HG02840 (cell line): Measurements from ENCODE around the gene MYO18A.

Source experiments
- ATAC-seq: cut with Tn5 transposase; IDR thresholded peaks from one replicate; pipeline ENCODE4 v1.9.1; 2021; ENCODE audit warnings: mild to moderate bottlenecking, moderate library complexity, moderate number of reproducible peaks; ENCODE audit not compliant: unreplicated experiment, low FRiP score

MYO18A gene

DNA sequence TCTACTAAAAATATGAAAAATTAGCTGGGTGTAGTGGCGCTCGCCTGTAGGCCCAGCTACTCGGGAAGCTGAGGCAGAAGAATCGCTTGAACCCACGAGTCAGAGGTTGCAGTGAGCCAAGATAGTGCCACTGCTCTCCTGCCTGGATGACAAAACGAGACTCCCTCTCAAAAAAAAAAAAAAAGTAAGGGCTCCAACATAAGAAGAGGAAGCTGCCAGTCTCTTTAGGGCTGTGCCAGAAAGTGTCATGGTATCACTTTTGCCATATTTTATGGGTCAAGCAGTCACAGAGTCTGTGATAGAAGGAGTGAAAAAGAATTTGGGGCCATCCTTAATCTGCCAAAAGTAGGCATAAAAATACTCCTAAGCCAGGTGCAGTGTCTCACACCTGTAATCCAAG lies 138.6 kb downstream of the MYO18A start:
- ATAC-seq: no peak

DNA sequence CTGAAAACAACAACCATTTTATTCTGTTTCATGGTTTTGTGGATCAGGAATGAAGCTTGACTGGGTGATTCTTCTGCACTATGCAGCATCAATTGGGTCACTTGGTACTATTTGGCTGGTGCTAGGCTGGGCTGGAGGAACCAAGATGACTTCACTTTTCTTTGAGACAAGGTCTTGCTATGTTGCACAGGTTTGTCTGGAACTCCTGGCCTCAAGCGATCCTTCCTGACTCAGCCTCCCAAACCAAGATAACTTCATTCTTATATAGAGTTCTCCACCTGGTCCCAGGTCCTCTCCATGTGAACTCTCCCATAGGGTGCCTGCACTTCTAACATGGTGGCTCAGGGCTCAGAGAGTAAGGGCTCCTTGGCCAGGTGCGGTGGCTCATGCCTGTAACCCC lies 139.1 kb downstream of the MYO18A start:
- ATAC-seq: no peak

DNA sequence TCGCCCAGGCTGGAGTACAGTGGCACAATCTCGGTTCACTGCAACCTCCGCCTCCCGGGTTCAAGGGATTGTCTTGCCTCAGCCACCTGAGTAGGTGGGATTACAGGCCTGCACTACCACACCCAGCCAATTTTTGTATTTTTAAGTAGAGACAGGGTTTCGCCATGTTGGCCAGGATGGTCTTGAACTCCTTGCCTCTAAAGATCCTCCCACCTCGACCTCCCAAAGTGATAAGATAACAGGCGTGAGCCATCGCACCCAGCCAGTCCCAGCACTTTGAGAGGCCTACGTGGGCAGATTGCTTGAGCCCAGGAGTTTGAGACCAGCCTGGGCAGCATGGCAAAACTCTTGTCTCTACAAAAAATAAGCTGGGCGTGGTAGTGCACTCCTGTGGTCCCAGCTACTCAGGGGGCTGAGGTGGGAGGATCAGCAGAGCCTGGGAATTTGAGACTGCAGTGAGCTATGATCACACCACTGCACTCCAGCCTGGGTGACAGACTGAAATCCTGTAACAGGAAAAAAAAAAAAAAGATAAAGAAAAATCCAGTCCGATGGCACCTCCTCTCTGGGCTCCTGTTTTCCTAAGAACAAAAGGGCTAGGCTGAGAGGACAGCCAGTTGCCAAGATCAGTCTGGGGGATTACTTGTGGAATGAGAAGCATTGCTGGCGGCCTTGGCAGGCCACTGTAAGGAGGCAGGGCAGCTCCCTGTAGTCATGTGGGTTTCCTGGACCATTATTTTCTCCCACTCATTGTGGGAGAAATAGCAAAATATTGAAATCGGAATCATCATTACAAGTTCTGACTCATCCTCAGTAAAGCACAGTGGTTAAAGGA lies 140.2 kb downstream of the MYO18A start:
- no peak for ATAC-seq

DNA sequence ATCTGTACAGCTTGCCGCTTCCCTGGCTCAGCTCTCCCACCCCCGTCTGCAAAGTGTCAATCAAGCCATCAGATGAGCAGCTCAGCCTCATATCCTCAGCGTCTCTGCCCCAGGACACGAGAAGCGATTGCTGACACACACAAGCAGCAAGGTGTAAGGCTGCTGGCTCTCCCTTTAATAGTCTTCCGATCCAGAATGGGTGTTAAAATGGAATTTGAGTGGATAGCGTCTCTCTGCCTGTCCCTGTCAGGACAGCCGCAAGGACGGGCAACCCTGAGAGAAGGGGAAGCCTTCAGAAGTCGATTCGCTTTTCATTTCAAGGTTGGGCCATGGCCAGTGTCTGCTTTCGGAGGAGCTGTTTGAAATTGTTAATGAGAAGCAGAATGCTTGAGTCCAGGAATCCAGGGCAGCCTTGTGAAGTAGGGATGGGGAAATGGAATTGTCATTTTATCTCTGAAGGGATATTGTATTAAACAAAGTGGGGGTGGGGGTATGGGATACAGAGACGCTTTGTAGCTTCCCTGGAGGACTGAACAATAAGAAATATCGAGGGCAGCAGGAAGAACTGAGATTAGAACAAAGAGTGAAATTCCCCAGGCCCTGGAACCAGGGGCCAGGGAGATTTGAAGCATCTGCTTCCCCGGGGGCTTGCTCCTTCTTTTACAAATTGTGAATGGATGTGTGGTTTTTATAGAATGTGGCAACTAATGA lies 142.0 kb downstream of the MYO18A start:
- no peak for ATAC-seq

DNA sequence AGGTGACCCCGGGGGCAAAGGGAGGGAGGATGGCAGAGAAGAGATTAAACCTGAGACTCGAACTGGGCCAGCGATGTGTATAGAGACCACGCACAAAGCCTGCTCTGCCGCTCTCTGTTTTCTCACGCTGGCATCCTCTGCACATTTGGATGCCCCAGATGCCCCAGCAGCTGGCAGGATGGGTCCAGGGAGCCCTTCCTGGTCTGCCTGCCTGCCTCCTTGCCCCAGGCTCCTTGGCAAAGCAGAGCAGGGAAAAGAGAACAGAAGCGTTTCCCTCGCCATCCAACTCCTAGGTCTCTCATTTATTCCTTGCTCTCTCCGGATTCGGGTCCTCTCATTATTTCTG lies 142.5 kb downstream of the MYO18A start:
- ATAC-seq: no peak

DNA sequence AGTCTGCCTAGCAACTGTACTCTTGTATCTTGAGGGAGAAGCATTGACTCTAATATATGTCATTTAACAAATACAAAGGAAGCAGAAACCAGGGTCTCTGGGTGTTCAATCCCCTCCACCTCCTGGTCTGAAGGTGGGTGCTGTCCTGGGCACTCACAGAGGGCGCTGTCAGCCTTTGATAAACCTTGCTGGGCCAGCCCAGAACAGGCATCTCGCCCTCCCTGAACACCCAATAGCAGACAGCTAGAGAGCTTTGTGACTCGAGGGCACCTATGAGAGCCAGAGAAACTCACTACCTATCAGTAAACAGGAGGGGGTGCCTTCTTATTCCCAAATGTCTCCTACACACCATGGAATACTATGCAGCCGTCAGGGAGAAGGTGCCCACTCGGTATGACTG lies 143.6 kb downstream of the MYO18A start:
- no peak for ATAC-seq

DNA sequence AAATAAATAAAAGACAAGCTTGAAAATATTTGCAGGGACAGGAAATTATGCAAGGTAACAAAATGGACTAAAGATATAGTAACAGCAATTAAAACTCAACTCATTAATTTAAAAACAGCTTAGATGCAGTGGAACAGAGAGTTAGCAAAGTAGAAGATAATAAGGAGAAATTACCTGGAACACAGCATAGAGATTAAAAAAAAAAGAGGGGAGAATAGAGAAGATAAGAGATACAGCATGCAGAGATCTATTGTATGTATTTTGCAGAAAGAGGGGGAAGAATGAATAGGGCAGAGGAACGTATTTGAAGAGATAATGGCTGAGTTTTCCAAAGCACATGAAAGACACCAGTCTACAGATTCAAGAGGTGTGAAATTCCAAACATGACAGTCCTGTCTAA lies 145.7 kb downstream of the MYO18A start:
- no peak for ATAC-seq

DNA sequence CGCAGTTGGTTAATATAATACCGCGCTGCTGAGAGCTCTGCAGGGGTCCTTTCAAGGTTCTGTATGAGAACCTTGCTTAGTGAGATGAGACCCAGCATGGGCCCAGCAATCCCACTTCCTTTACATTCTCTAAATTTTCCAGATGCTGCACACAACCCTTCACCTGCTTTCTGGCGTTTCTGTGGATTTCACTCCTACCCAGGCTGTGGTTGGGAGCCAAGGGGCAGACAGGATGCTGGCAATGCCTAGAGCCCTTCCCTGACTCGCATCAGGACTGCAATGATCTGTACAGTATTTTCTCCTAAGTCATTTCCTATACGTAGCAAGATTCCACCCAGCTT lies 147.4 kb downstream of the MYO18A start:
- ATAC-seq: no peak

DNA sequence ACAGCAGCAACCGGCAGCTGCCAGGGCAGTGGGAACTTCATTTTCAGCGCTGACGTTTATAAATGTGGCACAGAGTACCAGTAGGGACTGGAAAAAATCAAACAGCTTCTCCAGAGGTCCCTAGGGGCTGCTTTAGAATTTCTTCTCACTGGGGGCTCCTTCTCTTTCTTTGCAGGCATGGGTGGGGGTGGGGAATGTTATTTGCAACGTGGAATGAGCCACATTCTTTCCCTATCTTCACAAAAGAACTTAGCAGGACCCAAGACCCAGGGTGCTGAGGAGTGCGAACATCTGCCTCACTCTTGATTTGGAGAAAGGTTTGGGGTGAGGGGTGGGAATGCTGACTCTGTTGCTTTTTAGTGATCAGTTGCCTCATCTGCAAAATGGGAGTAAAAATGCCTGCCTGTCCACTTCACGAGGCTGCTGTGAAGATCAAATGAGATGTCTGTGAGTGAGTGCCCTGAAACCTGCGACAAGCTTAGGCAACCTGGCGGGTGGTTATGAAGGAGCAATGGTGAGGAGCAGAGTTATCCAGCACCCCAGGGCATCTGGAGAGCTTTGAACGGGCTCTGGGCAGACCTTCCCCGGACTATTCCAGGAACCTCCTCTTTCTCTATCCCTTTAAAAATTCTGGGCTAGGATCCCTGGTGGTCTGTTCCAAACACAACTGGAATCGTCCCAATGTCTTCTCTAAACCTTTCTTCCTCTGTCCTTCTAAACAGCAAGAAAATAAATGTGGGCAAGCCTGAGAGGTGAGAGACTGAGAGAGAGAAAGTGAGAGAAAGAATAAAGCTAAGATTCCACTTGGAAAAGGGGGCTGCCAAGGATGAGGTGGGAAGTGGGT lies 148.0 kb downstream of the MYO18A start:
- no peak for ATAC-seq

DNA sequence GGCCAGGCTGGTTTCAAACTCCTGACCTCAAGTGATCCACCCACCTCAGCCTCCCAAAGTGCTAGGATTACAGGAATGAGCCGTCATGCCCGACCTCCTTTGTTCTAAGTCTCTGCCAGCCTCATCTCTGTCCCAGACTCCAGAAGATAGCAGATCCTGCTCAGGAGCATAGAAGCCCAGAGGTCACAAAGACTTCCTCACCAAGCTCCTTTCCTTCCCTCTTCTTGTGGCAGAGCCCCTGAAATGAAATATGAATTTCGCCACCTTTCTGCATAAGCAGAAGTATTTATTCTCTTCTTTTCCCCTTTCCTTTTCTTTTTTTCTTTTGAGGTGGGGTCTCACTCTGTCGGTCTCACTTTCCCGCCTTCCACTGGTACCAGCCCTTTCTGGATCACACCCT lies 148.7 kb downstream of the MYO18A start:
- ATAC-seq: no peak

DNA sequence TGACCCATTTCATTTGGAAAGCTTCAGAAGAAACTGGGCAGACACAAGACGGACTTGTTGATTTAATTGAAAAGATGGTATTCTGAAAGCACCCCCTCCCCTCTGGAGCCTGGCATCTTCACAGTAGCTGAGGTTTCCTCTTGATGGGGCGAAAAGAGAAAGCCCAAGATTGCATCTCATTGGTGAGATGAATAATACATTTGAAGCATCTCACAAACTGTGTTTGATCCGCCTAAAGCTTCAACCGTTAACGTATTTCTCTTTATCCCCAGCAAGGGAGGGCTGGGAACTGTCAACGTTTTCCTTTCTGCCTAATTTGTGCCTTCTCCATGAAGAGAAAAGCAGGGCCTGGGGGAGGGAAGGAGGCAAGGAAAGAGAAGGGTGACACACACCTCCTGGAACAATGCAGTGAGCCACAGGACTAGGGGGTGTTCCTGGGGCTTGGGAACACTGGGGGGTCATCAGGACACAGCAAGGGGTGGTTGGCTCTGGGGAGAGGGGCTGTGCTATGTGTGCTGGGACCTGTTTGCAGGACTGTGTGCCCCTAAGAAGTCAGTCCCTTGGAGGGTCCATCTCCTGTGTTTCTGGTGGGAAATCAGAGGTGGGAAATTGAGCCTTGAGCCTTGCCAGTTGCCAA lies 155.8 kb downstream of the MYO18A start:
- no peak for ATAC-seq

DNA sequence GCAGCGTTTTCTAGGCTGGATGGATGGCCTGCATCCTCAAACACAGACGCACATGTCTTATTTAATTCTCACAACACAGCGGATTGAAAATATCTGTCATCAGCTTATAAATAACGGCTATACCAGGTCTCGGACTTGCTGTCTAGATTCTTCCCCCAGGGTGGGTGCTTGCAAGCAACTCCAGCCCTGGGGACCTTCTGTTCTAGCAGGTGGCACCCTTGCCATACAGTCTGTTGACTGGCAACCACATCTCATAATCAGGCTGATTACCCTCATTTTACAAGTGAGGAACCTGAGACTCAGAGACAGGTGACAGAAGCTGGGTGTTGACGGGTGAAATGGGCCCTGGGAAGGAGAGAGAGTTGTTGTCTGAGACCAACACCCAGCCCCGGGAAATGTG lies 158.1 kb downstream of the MYO18A start:
- ATAC-seq: no peak

DNA sequence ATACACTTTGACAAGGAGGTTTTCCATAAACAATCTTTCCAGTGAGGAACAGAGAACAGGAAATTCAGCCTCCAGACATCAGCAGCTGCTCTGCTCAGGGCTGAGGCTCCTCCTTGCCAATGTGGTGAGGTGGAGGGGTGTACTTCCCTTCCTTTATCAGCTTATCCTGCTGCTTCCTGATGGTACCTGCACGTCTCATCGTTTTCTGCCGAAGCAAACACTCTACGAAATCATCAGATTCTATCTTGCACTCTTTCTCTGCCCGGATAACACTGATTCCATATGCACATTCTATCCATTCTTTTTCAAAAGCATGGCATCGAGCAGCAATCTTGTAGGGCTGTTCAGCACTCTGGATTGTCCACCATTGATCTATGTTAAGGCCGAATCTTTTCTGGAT lies 159.0 kb downstream of the MYO18A start:
- no peak for ATAC-seq
